Measurements from ENCODE around the gene TMEM209.

The TMEM209 gene

GRCh38 chr7:130135208-130136205 is 69.7 kb downstream of the TMEM209 start:
- no peak for TF ChIP-seq CTCF (IDR thresholded peaks at IDR 0.05)

GRCh38 chr7:130134726-130135125 is 70.5 kb downstream of the TMEM209 start:
- no peak for TF ChIP-seq CTCF (IDR thresholded peaks at IDR 0.05)

GRCh38 chr7:130134106-130134636 is 71.0 kb downstream of the TMEM209 start:
- TF ChIP-seq CTCF (IDR thresholded peaks at IDR 0.05) = no peak

- TF ChIP-seq CTCF (IDR thresholded peaks at IDR 0.05) = no peak
Measured at GRCh38 chr7:130133029-130133782, 72.0 kb downstream of the TMEM209 start.

GRCh38 chr7:130131964-130132875 is 73.0 kb downstream of the TMEM209 start:
- no peak for TF ChIP-seq CTCF (IDR thresholded peaks at IDR 0.05)

- no peak for TF ChIP-seq CTCF (IDR thresholded peaks at IDR 0.05)
Measured at GRCh38 chr7:130131191-130131834, 73.9 kb downstream of the TMEM209 start.
